Effector memory CD4-positive, alpha-beta T cell (primary cell): ENCODE results near the gene DCT.

Source experiments
- DNase-seq, 3 donors: peaks; one replicate each; pipeline ENCODE4 v3.0.0-alpha.2; 2020
- H3K27ac ChIP-seq: 2 replicates; pipeline ENCODE4 v1.7.0; 2013; ENCODE audit warnings: mild to moderate bottlenecking, low read length, moderate library complexity; ENCODE audit not compliant: insufficient read depth, poor library complexity, severe bottlenecking
- H3K27me3 ChIP-seq: replicated peaks from 2 replicates; pipeline ENCODE4 v1.7.0; 2013; ENCODE audit warnings: mild to moderate bottlenecking, low read length; ENCODE audit not compliant: insufficient read depth, control insufficient read depth, poor library complexity, severe bottlenecking
- H3K36me3 ChIP-seq: 2 replicates; pipeline ENCODE4 v1.7.0; 2013; ENCODE audit warnings: mild to moderate bottlenecking, low read length, moderate library complexity; ENCODE audit not compliant: control insufficient read depth, insufficient read depth
- H3K4me1 ChIP-seq: 2 replicates; pipeline ENCODE4 v1.7.0; 2013; ENCODE audit warnings: low read length, mild to moderate bottlenecking; ENCODE audit not compliant: control insufficient read depth, insufficient read depth, poor library complexity, severe bottlenecking
- H3K4me3 ChIP-seq: 2 replicates; pipeline ENCODE4 v1.7.0; 2013; ENCODE audit warnings: low read length, low read depth, mild to moderate bottlenecking; ENCODE audit not compliant: insufficient read depth, poor library complexity, severe bottlenecking
- H3K9me3 ChIP-seq: 2 replicates; pipeline ENCODE4 v1.7.0; 2013; ENCODE audit warnings: mild to moderate bottlenecking, low read length, moderate library complexity; ENCODE audit not compliant: control insufficient read depth

DCT gene

DNA sequence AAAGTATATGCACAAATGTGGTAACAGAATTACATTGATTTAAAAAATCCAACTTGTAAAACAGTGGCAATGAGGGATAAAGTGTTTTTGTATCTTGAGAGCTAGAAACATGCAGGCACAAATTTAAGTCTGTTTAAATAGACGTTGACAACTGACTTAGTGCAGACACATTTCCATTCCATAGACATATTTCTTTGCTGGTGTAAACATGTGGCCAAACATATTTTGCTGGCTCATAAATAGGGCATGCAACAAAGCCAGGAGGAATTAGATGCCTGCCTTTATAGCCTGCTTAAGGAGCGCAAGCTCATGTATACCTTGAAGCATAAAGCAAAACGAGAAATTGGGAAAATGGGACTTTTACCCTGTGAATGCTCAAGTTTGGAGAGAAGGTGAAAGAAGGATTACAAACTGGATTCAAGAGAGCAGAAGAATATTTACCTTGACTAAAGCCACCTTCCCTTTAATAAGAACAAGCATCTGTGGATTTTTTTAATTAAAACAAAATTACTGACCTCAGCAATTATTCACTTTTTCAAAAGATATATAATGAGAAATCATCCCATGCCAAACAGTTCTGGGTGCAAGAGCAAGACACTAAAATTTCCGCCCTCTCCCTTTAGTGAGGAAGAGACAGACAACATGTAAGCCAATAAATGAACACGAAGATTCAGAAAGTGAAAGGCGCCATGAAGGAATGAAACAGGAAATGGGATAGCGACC, 71.0 kb downstream of the DCT start:
- Histone ChIP-seq H3K27me3 (no peaks in the 10 kb centered on the region), H3K4me3 (no peak overlapping the region), H3K36me3 (no peaks in the 10 kb centered on the region), H3K4me1 (no peaks in the 10 kb centered on the region), H3K27ac (no peak overlapping the region), H3K9me3 (no peaks in the 10 kb centered on the region)
- no peak for DNase-seq

DNA sequence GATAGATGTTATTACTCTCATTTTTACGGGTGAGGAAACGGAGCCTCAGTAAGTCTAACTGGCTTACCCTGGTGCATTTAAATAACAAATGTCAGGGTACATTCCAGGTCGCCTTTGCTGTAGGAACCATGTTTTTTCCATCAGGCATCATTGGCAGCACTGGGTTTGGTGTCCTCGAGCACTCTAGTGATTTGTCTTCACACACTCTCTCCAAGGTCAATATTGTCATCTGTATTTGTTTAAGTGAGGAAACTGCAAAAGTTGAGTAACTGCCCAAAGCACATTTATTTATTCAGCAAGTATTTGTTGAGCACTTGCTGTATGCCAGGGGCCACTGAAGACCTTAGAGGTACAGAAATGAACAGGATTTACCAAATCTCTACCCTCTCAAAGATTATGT, 78.6 kb downstream of the DCT start:
- no peak overlapping the region for H3K4me3 ChIP-seq
- no peak for DNase-seq
- H3K9me3 ChIP-seq: no peaks in the 10 kb centered on the region
- H3K27me3 ChIP-seq: no peaks in the 10 kb centered on the region
- no peaks in the 10 kb centered on the region for H3K4me1 ChIP-seq
- no peak overlapping the region for H3K27ac ChIP-seq
- no peaks in the 10 kb centered on the region for H3K36me3 ChIP-seq

DNA sequence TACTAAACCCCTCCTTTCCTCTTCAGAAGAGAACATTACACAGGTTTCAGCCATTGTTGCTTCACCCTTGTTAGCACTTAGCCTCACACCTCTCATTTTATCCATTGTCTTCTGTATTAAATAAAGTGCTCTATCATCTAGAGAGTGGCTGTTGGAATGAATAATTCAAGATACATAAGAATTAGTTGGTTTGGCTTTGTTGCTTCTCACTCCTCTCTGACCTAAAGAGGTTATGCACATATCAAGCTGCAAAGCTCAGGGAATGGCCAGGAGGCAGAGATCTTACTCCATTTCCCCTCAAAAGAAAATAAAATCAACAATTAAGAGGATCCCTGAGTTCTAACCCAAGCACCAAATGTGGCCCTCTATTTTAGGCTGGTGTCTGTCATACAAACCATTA, 79.7 kb downstream of the DCT start:
- no peak overlapping the region for H3K27ac ChIP-seq
- no peak for DNase-seq
- H3K36me3 ChIP-seq: no peaks in the 10 kb centered on the region
- H3K4me3 ChIP-seq: no peak overlapping the region
- H3K4me1 ChIP-seq: no peaks in the 10 kb centered on the region
- no peaks in the 10 kb centered on the region for H3K27me3 ChIP-seq
- H3K9me3 ChIP-seq: no peaks in the 10 kb centered on the region

DNA sequence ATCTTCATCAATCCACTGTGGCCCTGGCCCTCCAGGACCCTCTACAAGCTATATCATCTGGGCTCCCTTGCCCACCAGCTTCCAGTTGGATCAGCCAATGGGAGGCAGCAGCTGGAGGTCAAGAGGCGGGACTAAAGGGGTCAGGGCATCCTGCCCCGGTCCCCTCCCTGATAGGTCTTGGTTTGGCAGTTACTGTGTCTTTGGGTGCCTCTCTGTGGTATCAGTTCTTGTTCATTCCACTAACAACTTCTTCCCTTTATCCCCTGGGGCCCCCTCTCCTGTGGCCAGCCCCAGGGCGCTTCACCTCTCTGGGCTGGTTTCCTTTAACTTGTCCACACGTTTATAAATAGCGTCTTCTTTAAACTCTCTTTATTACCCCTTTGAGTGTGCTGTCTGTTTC, 83.6 kb downstream of the DCT start:
- no peak overlapping the region for H3K27ac ChIP-seq
- no peaks in the 10 kb centered on the region for H3K27me3 ChIP-seq
- no peak overlapping the region for H3K4me3 ChIP-seq
- H3K9me3 ChIP-seq: no peaks in the 10 kb centered on the region
- no peaks in the 10 kb centered on the region for H3K4me1 ChIP-seq
- DNase-seq: no peak
- H3K36me3 ChIP-seq: no peaks in the 10 kb centered on the region

DNA sequence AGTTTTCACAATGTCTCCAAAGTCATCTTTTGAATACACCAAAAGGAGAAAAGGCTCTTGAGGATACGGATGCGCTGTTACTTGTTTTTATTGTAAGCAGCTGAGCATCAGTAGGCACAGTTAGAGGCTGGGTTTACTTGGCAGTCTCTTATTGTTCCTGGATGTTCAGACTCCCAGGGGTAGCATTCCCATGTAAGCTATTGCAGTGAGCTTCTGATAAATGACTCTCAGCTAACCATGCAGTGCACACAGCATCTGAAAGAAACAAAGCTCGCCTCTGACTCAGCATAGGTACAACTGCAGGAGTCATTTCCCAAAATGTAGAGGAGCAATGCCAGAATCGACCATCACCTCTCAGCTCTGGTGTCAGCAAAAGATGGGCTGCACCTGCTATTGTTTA, 84.8 kb downstream of the DCT start:
- Histone ChIP-seq H3K36me3 (no peaks in the 10 kb centered on the region), H3K27me3 (no peaks in the 10 kb centered on the region), H3K4me1 (no peaks in the 10 kb centered on the region), H3K27ac (no peak overlapping the region), H3K4me3 (no peak overlapping the region), H3K9me3 (no peaks in the 10 kb centered on the region)
- no peak for DNase-seq

DNA sequence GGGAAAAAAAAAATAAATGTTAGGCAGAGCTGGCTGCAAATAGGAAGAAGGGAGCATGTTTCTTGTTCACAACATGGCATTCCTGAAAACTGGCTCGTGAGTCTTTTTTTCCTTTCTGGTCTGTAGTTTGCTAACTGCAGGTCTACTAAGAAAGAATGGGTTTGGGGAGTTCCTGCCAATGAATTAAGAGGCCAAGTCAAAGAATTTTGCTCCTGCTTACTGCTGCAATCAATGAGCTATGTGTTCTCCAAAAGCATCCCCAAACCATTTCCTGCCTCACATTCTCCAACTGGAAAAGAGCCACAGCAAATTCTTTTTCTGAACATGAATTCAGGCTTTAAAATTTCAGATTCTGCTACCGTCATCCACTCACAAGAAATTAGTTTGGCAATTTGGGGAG, 88.6 kb downstream of the DCT start:
- no peak for DNase-seq
- Histone ChIP-seq H3K27me3 (no peaks in the 10 kb centered on the region), H3K9me3 (no peaks in the 10 kb centered on the region), H3K36me3 (no peaks in the 10 kb centered on the region), H3K4me3 (no peak overlapping the region), H3K4me1 (no peaks in the 10 kb centered on the region), H3K27ac (no peak overlapping the region)

DNA sequence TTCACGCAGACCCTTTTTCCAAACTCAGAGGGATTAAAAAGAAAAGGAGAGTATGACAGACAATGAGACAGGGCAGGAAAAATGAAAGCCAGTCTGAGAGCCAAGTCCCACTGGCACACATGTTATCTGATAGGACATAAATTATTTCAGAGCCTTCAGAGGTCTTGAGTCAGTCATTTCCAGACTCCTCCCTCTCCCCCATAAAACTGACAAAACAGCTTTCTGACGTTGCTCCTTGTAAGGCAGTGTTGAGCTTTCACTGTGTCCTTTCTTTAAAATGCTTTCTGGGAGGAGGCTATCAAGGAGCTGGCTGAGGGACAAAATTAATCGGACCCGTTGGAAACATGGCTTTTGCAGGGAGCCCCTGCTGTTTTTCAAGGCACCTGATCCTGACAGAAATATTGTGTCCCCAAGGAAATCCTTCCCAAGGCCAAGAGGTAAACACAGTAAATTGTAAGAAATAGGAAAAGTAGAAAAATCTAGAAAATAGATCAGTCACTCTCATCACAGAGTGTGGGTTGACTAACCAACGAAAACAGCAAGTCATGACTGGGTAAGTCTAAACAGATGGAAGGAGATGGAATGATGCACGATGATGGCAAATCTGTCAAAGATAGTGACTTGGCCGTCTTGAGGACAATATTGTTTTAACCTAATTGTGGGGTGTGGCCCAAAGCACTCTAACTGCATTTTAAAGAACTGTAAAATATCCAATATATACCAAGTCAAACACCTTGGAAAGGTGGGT, 89.7 kb downstream of the DCT start:
- Histone ChIP-seq H3K27ac (no peak overlapping the region), H3K4me1 (no peaks in the 10 kb centered on the region), H3K27me3 (no peaks in the 10 kb centered on the region), H3K36me3 (no peaks in the 10 kb centered on the region), H3K9me3 (no peaks in the 10 kb centered on the region), H3K4me3 (no peak overlapping the region)
- DNase-seq: no peak

DNA sequence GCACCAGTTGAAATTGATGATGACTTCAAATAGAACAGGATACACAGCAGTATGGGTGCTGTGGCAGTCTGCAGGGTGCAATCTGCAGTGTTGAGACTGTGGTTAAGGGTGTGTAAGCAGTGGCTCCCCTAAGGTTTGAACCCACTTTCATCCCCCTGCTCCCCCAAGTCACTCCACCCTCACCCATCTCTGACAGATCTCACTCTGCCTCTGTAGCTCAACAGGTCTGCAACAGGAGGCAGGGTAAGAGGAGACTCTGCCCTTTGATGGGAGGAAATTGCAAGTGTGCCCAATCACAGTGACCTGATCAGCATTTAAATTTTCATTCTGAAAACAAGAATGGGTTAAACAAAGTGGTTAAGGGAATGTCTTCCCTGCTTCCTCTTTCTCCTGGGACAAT, 92.4 kb downstream of the DCT start:
- Histone ChIP-seq H3K36me3 (no peaks in the 10 kb centered on the region), H3K27me3 (no peaks in the 10 kb centered on the region), H3K4me1 (no peaks in the 10 kb centered on the region), H3K9me3 (no peaks in the 10 kb centered on the region), H3K4me3 (no peak overlapping the region), H3K27ac (no peak overlapping the region)
- DNase-seq: no peak
